Measurements from ENCODE around the gene DNASE1. TPM values are rescaled to one million over a fixed set of nuclear protein-coding genes. Genes with fewer than 3 reads are reported as not detected.

DNASE1 gene
- total and polyA plus RNA-seq, 3 experiments from 2014 or later: 5.8 to 15.0 (median 13.5) TPM

- POLR2A ChIA-PET: no interaction called here
Observed at GRCh38 chr16:3645108-3645503, 9.4 kb upstream of the DNASE1 start.

GRCh38 chr16:3645504-3646347, 8.8 kb upstream of the DNASE1 start:
- CTCF ChIA-PET: no interaction called here
- H3K4me1 Mint-ChIP-seq: no peaks in the 10 kb centered on the region
- DNase-seq: no peak

More at GRCh38 chr16:3645108-3645503, 9.4 kb upstream of the DNASE1 start:
- DNase-seq: no peak
- Histone ChIP-seq H3K4me1 (ENCODE audit: insufficient read depth, low read length) (no peaks in the 10 kb centered on the region), H3K4me3 (ENCODE audit: low read length) (no peak overlapping the region), H3K9me3 (ENCODE audit: low read length) (no peaks in the 10 kb centered on the region), H3K27me3 (ENCODE audit: insufficient read depth, low read length, poor library complexity, severe bottlenecking) (no peaks in the 10 kb centered on the region), H3K36me3 (ENCODE audit: insufficient read depth, low read length) (peaks cover 17% of the 10 kb centered on the region), H3K27ac (ENCODE audit: low read depth, low read length) (no peak overlapping the region)
- Mint-ChIP-seq H3K9me3 (no peaks in the 10 kb centered on the region), H3K27ac (peak overlapping the region in 1 of 8 donors; percentile 26), H3K27me3 (no peaks in the 10 kb centered on the region), H3K4me1 (no peaks in the 10 kb centered on the region), H3K4me3 (no peak overlapping the region), H3K36me3 (peaks cover 0 to 46% (median 2%) of the 10 kb centered on the region in 3 donors)
- CTCF ChIA-PET: no interaction called here

GRCh38 chr16:3646348-3646920, 8.1 kb upstream of the DNASE1 start:
- H3K27me3 Mint-ChIP-seq: no peaks in the 10 kb centered on the region
- Histone ChIP-seq H3K4me3 (ENCODE audit: low read length) (no peak overlapping the region), H3K4me1 (ENCODE audit: insufficient read depth, low read length) (no peaks in the 10 kb centered on the region), H3K27me3 (ENCODE audit: insufficient read depth, low read length, poor library complexity, severe bottlenecking) (no peaks in the 10 kb centered on the region), H3K36me3 (ENCODE audit: insufficient read depth, low read length) (peaks cover 7% of the 10 kb centered on the region), H3K9me3 (ENCODE audit: low read length) (no peaks in the 10 kb centered on the region), H3K27ac (ENCODE audit: low read depth, low read length) (no peak overlapping the region)
- H3K4me3 Mint-ChIP-seq: no peak overlapping the region
- no peaks in the 10 kb centered on the region for H3K9me3 Mint-ChIP-seq
- ChIA-PET CTCF (no interaction called here), POLR2A (no interaction called here)
- peak overlapping the region in 4 of 8 donors; percentile 7 to 82 (median 56) for H3K27ac Mint-ChIP-seq
- H3K4me1 Mint-ChIP-seq: no peaks in the 10 kb centered on the region
- DNase-seq: no peak
- peaks cover 0 to 48% (median 5%) of the 10 kb centered on the region in 3 donors for H3K36me3 Mint-ChIP-seq

More at GRCh38 chr16:3645504-3646347, 8.8 kb upstream of the DNASE1 start:
- Histone ChIP-seq H3K36me3 (ENCODE audit: insufficient read depth, low read length) (peaks cover 12% of the 10 kb centered on the region), H3K27ac (ENCODE audit: low read depth, low read length) (no peak overlapping the region), H3K4me3 (ENCODE audit: low read length) (no peak overlapping the region), H3K9me3 (ENCODE audit: low read length) (no peaks in the 10 kb centered on the region), H3K27me3 (ENCODE audit: insufficient read depth, low read length, poor library complexity, severe bottlenecking) (no peaks in the 10 kb centered on the region), H3K4me1 (ENCODE audit: insufficient read depth, low read length) (no peaks in the 10 kb centered on the region)
- Mint-ChIP-seq H3K36me3 (peaks cover 0 to 47% (median 5%) of the 10 kb centered on the region in 3 donors), H3K27me3 (no peaks in the 10 kb centered on the region), H3K4me3 (no peak overlapping the region), H3K27ac (peak overlapping the region in 1 of 8 donors; percentile 74), H3K9me3 (no peaks in the 10 kb centered on the region)
- POLR2A ChIA-PET: no interaction called here

GRCh38 chr16:3650631-3651265, 3.7 kb upstream of the DNASE1 start:
- no peak overlapping the region for H3K27ac ChIP-seq (ENCODE audit: low read depth, low read length)
- Mint-ChIP-seq H3K27me3 (no peaks in the 10 kb centered on the region), H3K4me3 (no peak overlapping the region), H3K36me3 (peaks cover 0 to 50% (median 5%) of the 10 kb centered on the region in 3 donors), H3K9me3 (no peaks in the 10 kb centered on the region), H3K27ac (peak overlapping the region in 3 of 8 donors; percentile 52 to 61 (median 57)), H3K4me1 (peaks cover 1 to 5% (median 5%) of the 10 kb centered on the region in 3 donors)
- H3K36me3 ChIP-seq (ENCODE audit: insufficient read depth, low read length): no peaks in the 10 kb centered on the region
- ChIA-PET CTCF (no interaction called here), POLR2A (no interaction called here)
- no peaks in the 10 kb centered on the region for H3K27me3 ChIP-seq (ENCODE audit: insufficient read depth, low read length, poor library complexity, severe bottlenecking)
- no peaks in the 10 kb centered on the region for H3K9me3 ChIP-seq (ENCODE audit: low read length)
- DNase-seq: no peak
- no peaks in the 10 kb centered on the region for H3K4me1 ChIP-seq (ENCODE audit: insufficient read depth, low read length)
- H3K4me3 ChIP-seq (ENCODE audit: low read length): no peak overlapping the region

GRCh38 chr16:3651461-3652372, 2.8 kb upstream of the DNASE1 start:
- H3K27me3 Mint-ChIP-seq: no peaks in the 10 kb centered on the region
- H3K4me3 Mint-ChIP-seq: no peak overlapping the region
- POLR2A ChIA-PET: interaction anchor here (0.6 kb wide), 1 partner anchor 120 kb away, joined by 4 read pairs; no protein-coding TSS in a partner anchor
- no peaks in the 10 kb centered on the region for H3K9me3 ChIP-seq (ENCODE audit: low read length)
- no peaks in the 10 kb centered on the region for H3K27me3 ChIP-seq (ENCODE audit: insufficient read depth, low read length, poor library complexity, severe bottlenecking)
- DNase-seq: peak in 1 of 5 donors; percentile 13
- no peaks in the 10 kb centered on the region for H3K36me3 ChIP-seq (ENCODE audit: insufficient read depth, low read length)
- peaks cover 0 to 53% (median 5%) of the 10 kb centered on the region in 3 donors for H3K36me3 Mint-ChIP-seq
- H3K4me1 Mint-ChIP-seq: peaks cover 1 to 5% (median 5%) of the 10 kb centered on the region in 3 donors
- no peaks in the 10 kb centered on the region for H3K9me3 Mint-ChIP-seq
- H3K27ac Mint-ChIP-seq: no peak overlapping the region
- no peak overlapping the region for H3K4me3 ChIP-seq (ENCODE audit: low read length)
- H3K27ac ChIP-seq (ENCODE audit: low read depth, low read length): no peak overlapping the region
- no peaks in the 10 kb centered on the region for H3K4me1 ChIP-seq (ENCODE audit: insufficient read depth, low read length)
- CTCF ChIA-PET: no interaction called here

- H3K9me3 Mint-ChIP-seq: no peaks in the 10 kb centered on the region
- peak in 1 of 5 donors; percentile 38 for DNase-seq
Observed at GRCh38 chr16:3652373-3653195, 1.9 kb upstream of the DNASE1 start.

GRCh38 chr16:3655030-3655395, 522 bp downstream of the DNASE1 start:
- H3K36me3 ChIP-seq (ENCODE audit: insufficient read depth, low read length): peaks cover 10% of the 10 kb centered on the region
- no peaks in the 10 kb centered on the region for H3K9me3 ChIP-seq (ENCODE audit: low read length)
- no peak overlapping the region for H3K4me3 ChIP-seq (ENCODE audit: low read length)
- Mint-ChIP-seq H3K27me3 (no peaks in the 10 kb centered on the region), H3K27ac (peak overlapping the region in 3 of 8 donors; percentile 37 to 75 (median 42)), H3K9me3 (no peaks in the 10 kb centered on the region), H3K36me3 (peaks cover 0 to 76% (median 7%) of the 10 kb centered on the region in 3 donors), H3K4me1 (peaks cover 3 to 5% (median 5%) of the 10 kb centered on the region in 3 donors), H3K4me3 (no peak overlapping the region)
- ChIA-PET CTCF (interaction anchor here (1.4 kb wide), 1 partner anchor 12 kb away, joined by 5 read pairs; no protein-coding TSS in a partner anchor), POLR2A (no interaction called here)
- no peak overlapping the region for H3K27ac ChIP-seq (ENCODE audit: low read depth, low read length)
- H3K4me1 ChIP-seq (ENCODE audit: insufficient read depth, low read length): no peaks in the 10 kb centered on the region
- no peaks in the 10 kb centered on the region for H3K27me3 ChIP-seq (ENCODE audit: insufficient read depth, low read length, poor library complexity, severe bottlenecking)
- peak in 1 of 5 donors; percentile 39 for DNase-seq

More at GRCh38 chr16:3652373-3653195, 1.9 kb upstream of the DNASE1 start:
- H3K27me3 ChIP-seq (ENCODE audit: insufficient read depth, low read length, poor library complexity, severe bottlenecking): no peaks in the 10 kb centered on the region
- no peaks in the 10 kb centered on the region for H3K4me1 ChIP-seq (ENCODE audit: insufficient read depth, low read length)
- ChIA-PET CTCF (no interaction called here), POLR2A (no interaction called here)
- no peaks in the 10 kb centered on the region for H3K27me3 Mint-ChIP-seq
- no peak overlapping the region for H3K4me3 ChIP-seq (ENCODE audit: low read length)
- peaks cover 3 to 5% (median 5%) of the 10 kb centered on the region in 3 donors for H3K4me1 Mint-ChIP-seq
- H3K4me3 Mint-ChIP-seq: no peak overlapping the region
- H3K9me3 ChIP-seq (ENCODE audit: low read length): no peaks in the 10 kb centered on the region
- H3K36me3 ChIP-seq (ENCODE audit: insufficient read depth, low read length): peaks cover 5% of the 10 kb centered on the region
- peak overlapping the region in 3 of 8 donors; percentile 14 to 88 (median 17) for H3K27ac Mint-ChIP-seq
- H3K27ac ChIP-seq (ENCODE audit: low read depth, low read length): no peak overlapping the region
- peaks cover 0 to 61% (median 5%) of the 10 kb centered on the region in 3 donors for H3K36me3 Mint-ChIP-seq
